K562 (cell line): ENCODE data around the gene GTPBP6. TPM values are rescaled to one million over a fixed set of nuclear protein-coding genes. Genes with fewer than 3 reads are reported as not detected.
A peak's percentile ranks its signal among the peaks of the same experiment; 100 is the strongest.

Experiments
- ARHGAP35 ChIP-seq: fragments of 450-650 bp; IDR thresholded peaks from 2 replicates; pipeline ENCODE4 v1.6.1; 2018; ENCODE audit not compliant: partially characterized antibody
- HNRNPH1 ChIP-seq: fragments of 200-400 bp; formaldehyde crosslinking; optimal IDR thresholded peaks from 2 replicates; pipeline ENCODE3; 2017; ENCODE audit warnings: low read depth, mild to moderate bottlenecking, low read length, moderate library complexity
- SRF ChIP-seq, 2 experiments: fragments of 250-450, 450-650 bp in 1 of 2; sonication (Bioruptor Pico) in 1 of 2; sonication (generic) in 1 of 2; formaldehyde crosslinking; IDR thresholded peaks; 2 replicates each; pipeline versions ENCODE4 v1.5.0 to v1.5.1; 2020 to 2022; ENCODE audit warnings: mild to moderate bottlenecking in 1 of 2, missing genetic modification reagents in 1 of 2
- ZKSCAN3 ChIP-seq: fragments of 250-450 bp; sonication (Bioruptor Pico); IDR thresholded peaks from 2 replicates; pipeline ENCODE4 v1.4.0; 2020
- ZNF124 ChIP-seq: sonication (generic); formaldehyde crosslinking; IDR thresholded peaks from 2 replicates; pipeline ENCODE4 v1.8.1; 2022; ENCODE audit warnings: missing genetic modification reagents
- ZNF253 ChIP-seq: fragments of 250-450 bp; sonication (Bioruptor Pico); conservative IDR thresholded peaks from 2 replicates; pipeline ENCODE4 v1.6.1; 2021; ENCODE audit warnings: mild to moderate bottlenecking
- polyA plus RNA-seq, 8 experiments: library from polyadenylated mRNA; depleted of rRNA in 4 of 8; stranded (reverse) in 5 of 8; unstranded in 3 of 8; fragments of >200 nt; fragmentation: Nextera tagmentation in 2 of 8; fragmentation: Illumina TruSeq in 1 of 8; extraction: Ambion mirVana in 2 of 8; extraction: Trizol in 1 of 8; gene quantifications; 2 replicates each; pipeline versions ENCODE4 v1.2.1 to v1.2.3, GENCODE V29; 2011 to 2014; ENCODE audit warnings: inconsistent platforms in 1 of 8, missing spikeins in 1 of 8
- total RNA-seq, 7 experiments: library from RNA; depleted of rRNA in 6 of 7; stranded (reverse); fragments of >200 nt in 6 of 7; fragmentation: Illumina TruSeq in 2 of 7; extraction: Trizol in 2 of 7; gene quantifications; 2 replicates each; pipeline versions ENCODE4 v1.2.1 to v1.2.3, GENCODE V29; 2011 to 2021; ENCODE audit warnings: low replicate concordance in 1 of 7
- TF ChIP-seq, protein P1 (sequence below), 2 experiments: IDR thresholded peaks; 2 replicates each; pipeline ENCODE4 v1.6.1; 2011; ENCODE audit warnings: borderline replicate concordance in 1 of 2, control low read depth in 1 of 2, low read depth in 1 of 2, low read length in 1 of 2, mild to moderate bottlenecking in 1 of 2, mixed read lengths in 1 of 2, moderate library complexity in 1 of 2; ENCODE audit not compliant: insufficient read depth in 1 of 2, insufficient read length in 1 of 2, poor library complexity in 1 of 2, severe bottlenecking in 1 of 2; ENCODE audit errors: extremely low read depth in 1 of 2
- TF ChIP-seq, protein P2 (sequence below): sonication (generic); formaldehyde crosslinking; IDR thresholded peaks from 2 replicates; pipeline ENCODE4 v1.8.0; 2023; ENCODE audit warnings: missing genetic modification reagents, mild to moderate bottlenecking, borderline replicate concordance
- TF ChIP-seq, protein P3 (sequence below), 3 experiments: fragments of 200-800 bp in 1 of 3; fragments of 250-450 bp in 1 of 3; fragments of 450-650 bp in 1 of 3; sonication (Bioruptor Pico) in 1 of 3; sonication (Bioruptor generic) in 1 of 3; formaldehyde crosslinking in 1 of 3; IDR thresholded peaks; 2 replicates each; pipeline versions ENCODE4 v1.6.1 to v1.8.0; 2016 to 2022; ENCODE audit warnings: mild to moderate bottlenecking in 2 of 3, missing genetic modification characterization in 2 of 3, missing compliant biosample characterization in 1 of 3, moderate library complexity in 1 of 3

Gene GTPBP6
- total and polyA plus RNA-seq, 9 of the 15 experiments (the other 6 are each of a cell fraction or from before 2014, with no cell fraction given) = 0.24 to 35.2 (median 8.0) TPM

DNA sequence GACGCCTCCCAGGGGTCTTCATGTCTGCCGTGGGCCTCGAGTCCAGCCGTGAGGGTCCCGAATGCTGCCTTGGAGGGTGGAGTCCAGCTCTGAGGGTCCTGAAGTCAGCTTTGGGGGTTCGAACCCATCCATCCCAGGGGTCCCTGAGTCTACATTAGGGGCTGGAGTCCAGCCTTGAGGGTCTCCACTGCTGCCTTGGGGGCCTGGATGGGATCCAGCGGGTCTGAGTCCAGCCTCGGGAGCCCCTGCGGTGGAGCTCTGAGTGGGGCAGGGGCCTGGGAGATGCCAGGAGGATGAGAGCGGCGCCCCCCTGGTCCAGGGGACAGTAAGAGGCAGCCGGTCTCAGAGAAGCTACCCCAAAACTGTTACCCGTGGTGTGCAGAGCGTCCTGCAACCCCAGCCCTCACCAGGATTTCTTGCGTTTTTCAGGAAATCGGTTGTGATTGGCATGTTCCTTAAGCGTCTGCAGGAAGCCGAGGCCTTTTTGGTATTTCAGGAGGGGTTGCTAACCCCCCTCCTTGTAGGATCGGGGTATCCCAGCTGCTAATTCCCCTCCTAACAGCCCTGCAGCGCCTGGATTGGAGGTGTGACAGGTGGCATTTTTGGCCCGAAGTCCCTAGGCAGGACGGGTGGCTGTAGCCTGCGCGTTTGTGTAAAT is 1.7 kb upstream of the GTPBP6 start (continued):
- TF ChIP-seq, protein P1, sequence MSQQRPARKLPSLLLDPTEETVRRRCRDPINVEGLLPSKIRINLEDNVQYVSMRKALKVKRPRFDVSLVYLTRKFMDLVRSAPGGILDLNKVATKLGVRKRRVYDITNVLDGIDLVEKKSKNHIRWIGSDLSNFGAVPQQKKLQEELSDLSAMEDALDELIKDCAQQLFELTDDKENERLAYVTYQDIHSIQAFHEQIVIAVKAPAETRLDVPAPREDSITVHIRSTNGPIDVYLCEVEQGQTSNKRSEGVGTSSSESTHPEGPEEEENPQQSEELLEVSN (IDR thresholded peaks at IDR 0.05; ENCODE audit: borderline replicate concordance in 1 of 2, extremely low read depth in 1 of 2, insufficient read depth in 1 of 2, insufficient read length in 1 of 2, low read depth in 1 of 2, low read length in 1 of 2, poor library complexity in 1 of 2, severe bottlenecking in 1 of 2) = peak in 1 of 2 experiments; percentile 31
- TF ChIP-seq SRF (CRISPR knock-in tag; IDR thresholded peaks at IDR 0.05) = no peak
- TF ChIP-seq, protein P2, sequence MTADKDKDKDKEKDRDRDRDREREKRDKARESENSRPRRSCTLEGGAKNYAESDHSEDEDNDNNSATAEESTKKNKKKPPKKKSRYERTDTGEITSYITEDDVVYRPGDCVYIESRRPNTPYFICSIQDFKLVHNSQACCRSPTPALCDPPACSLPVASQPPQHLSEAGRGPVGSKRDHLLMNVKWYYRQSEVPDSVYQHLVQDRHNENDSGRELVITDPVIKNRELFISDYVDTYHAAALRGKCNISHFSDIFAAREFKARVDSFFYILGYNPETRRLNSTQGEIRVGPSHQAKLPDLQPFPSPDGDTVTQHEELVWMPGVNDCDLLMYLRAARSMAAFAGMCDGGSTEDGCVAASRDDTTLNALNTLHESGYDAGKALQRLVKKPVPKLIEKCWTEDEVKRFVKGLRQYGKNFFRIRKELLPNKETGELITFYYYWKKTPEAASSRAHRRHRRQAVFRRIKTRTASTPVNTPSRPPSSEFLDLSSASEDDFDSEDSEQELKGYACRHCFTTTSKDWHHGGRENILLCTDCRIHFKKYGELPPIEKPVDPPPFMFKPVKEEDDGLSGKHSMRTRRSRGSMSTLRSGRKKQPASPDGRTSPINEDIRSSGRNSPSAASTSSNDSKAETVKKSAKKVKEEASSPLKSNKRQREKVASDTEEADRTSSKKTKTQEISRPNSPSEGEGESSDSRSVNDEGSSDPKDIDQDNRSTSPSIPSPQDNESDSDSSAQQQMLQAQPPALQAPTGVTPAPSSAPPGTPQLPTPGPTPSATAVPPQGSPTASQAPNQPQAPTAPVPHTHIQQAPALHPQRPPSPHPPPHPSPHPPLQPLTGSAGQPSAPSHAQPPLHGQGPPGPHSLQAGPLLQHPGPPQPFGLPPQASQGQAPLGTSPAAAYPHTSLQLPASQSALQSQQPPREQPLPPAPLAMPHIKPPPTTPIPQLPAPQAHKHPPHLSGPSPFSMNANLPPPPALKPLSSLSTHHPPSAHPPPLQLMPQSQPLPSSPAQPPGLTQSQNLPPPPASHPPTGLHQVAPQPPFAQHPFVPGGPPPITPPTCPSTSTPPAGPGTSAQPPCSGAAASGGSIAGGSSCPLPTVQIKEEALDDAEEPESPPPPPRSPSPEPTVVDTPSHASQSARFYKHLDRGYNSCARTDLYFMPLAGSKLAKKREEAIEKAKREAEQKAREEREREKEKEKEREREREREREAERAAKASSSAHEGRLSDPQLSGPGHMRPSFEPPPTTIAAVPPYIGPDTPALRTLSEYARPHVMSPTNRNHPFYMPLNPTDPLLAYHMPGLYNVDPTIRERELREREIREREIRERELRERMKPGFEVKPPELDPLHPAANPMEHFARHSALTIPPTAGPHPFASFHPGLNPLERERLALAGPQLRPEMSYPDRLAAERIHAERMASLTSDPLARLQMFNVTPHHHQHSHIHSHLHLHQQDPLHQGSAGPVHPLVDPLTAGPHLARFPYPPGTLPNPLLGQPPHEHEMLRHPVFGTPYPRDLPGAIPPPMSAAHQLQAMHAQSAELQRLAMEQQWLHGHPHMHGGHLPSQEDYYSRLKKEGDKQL (CRISPR knock-in tag) = no peak
- no peak for TF ChIP-seq ARHGAP35
- no peak for TF ChIP-seq HNRNPH1
- TF ChIP-seq, protein P3, sequence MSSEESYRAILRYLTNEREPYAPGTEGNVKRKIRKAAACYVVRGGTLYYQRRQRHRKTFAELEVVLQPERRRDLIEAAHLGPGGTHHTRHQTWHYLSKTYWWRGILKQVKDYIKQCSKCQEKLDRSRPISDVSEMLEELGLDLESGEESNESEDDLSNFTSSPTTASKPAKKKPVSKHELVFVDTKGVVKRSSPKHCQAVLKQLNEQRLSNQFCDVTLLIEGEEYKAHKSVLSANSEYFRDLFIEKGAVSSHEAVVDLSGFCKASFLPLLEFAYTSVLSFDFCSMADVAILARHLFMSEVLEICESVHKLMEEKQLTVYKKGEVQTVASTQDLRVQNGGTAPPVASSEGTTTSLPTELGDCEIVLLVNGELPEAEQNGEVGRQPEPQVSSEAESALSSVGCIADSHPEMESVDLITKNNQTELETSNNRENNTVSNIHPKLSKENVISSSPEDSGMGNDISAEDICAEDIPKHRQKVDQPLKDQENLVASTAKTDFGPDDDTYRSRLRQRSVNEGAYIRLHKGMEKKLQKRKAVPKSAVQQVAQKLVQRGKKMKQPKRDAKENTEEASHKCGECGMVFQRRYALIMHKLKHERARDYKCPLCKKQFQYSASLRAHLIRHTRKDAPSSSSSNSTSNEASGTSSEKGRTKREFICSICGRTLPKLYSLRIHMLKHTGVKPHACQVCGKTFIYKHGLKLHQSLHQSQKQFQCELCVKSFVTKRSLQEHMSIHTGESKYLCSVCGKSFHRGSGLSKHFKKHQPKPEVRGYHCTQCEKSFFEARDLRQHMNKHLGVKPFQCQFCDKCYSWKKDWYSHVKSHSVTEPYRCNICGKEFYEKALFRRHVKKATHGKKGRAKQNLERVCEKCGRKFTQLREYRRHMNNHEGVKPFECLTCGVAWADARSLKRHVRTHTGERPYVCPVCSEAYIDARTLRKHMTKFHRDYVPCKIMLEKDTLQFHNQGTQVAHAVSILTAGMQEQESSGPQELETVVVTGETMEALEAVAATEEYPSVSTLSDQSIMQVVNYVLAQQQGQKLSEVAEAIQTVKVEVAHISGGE (CRISPR knock-in tag; IDR thresholded peaks at IDR 0.05) = no peak
- TF ChIP-seq ZNF253 = no peak
- TF ChIP-seq ZKSCAN3 = no peak
- TF ChIP-seq ZNF124 (CRISPR knock-in tag) = no peak
